K562 (cell line): ENCODE measurements around the gene SIRT3. TPM values are rescaled to one million over a fixed set of nuclear protein-coding genes. Genes with fewer than 3 reads are reported as not detected.

Experiments
- MCM7 ChIP-seq, 2 experiments: fragments of 450-650 bp; IDR thresholded peaks; 2 replicates each; pipeline ENCODE4 v1.6.1; 2016 to 2018
- MTA2 ChIP-seq: fragments of 450-650 bp; IDR thresholded peaks from 2 replicates; pipeline ENCODE4 v1.6.1; 2016; ENCODE audit warnings: low read depth
- NUFIP1 ChIP-seq: fragments of 450-650 bp; IDR thresholded peaks from 2 replicates; pipeline ENCODE4 v1.6.1; 2018; ENCODE audit not compliant: partially characterized antibody
- RAD21 ChIP-seq, 2 experiments: fragments of 250-450 bp in 1 of 2; fragments of 450-650 bp in 1 of 2; sonication (Bioruptor Pico) in 1 of 2; formaldehyde crosslinking in 1 of 2; IDR thresholded peaks in 1 of 2; conservative IDR thresholded peaks in 1 of 2; 2 replicates each; pipeline versions ENCODE4 v1.4.0 to v1.8.0; 2020 to 2022; ENCODE audit warnings: mild to moderate bottlenecking in 2 of 2, moderate library complexity in 1 of 2
- SNIP1 ChIP-seq: fragments of 450-650 bp; IDR thresholded peaks from 2 replicates; pipeline ENCODE4 v1.7.1; 2017; ENCODE audit warnings: low read depth, mild to moderate bottlenecking
- TRIM24 ChIP-seq, 2 experiments: fragments of 450-650 bp; IDR thresholded peaks; 2 replicates each; pipeline ENCODE4 v1.6.1; 2016
- ZBTB40 ChIP-seq, 2 experiments: fragments of 450-650 bp in 1 of 2; sonication (generic) in 1 of 2; formaldehyde crosslinking in 1 of 2; IDR thresholded peaks; 2 replicates each; pipeline versions ENCODE4 v1.7.1 to v1.9.0; 2016 to 2022; ENCODE audit warnings: inconsistent platforms in 1 of 2, mild to moderate bottlenecking in 1 of 2, missing genetic modification reagents in 1 of 2
- ZBTB49 ChIP-seq: sonication (generic); formaldehyde crosslinking; IDR thresholded peaks from 2 replicates; pipeline ENCODE4 v1.8.0; 2022; ENCODE audit warnings: missing genetic modification reagents, mild to moderate bottlenecking, borderline replicate concordance
- ZHX1 ChIP-seq: fragments of 150-350 bp; conservative IDR thresholded peaks from 2 replicates; pipeline ENCODE4 v1.6.1; 2014; ENCODE audit warnings: low read length
- ZNF778 ChIP-seq: fragments of 450-650 bp; formaldehyde crosslinking; IDR thresholded peaks from 2 replicates; pipeline ENCODE4 v1.4.0; 2020; ENCODE audit warnings: mild to moderate bottlenecking, moderate library complexity
- polyA plus RNA-seq, 8 experiments: library from polyadenylated mRNA; depleted of rRNA in 4 of 8; stranded (reverse) in 5 of 8; unstranded in 3 of 8; fragments of >200 nt; fragmentation: Nextera tagmentation in 2 of 8; fragmentation: Illumina TruSeq in 1 of 8; extraction: Ambion mirVana in 2 of 8; extraction: Trizol in 1 of 8; gene quantifications; 2 replicates each; pipeline versions ENCODE4 v1.2.1 to v1.2.3, GENCODE V29; 2011 to 2014; ENCODE audit warnings: inconsistent platforms in 1 of 8, missing spikeins in 1 of 8
- total RNA-seq, 7 experiments: library from RNA; depleted of rRNA in 6 of 7; stranded (reverse); fragments of >200 nt in 6 of 7; fragmentation: Illumina TruSeq in 2 of 7; extraction: Trizol in 2 of 7; gene quantifications; 2 replicates each; pipeline versions ENCODE4 v1.2.1 to v1.2.3, GENCODE V29; 2011 to 2021; ENCODE audit warnings: low replicate concordance in 1 of 7

Gene SIRT3
- total and polyA plus RNA-seq, 9 of the 15 experiments (the other 6 are each of a cell fraction or from before 2014, with no cell fraction given), result 1.9 to 27.5 (median 14.5) TPM

- peak; percentile 96 for TF ChIP-seq ZBTB40 (IDR thresholded peaks at IDR 0.05)
- TF ChIP-seq ZBTB40 (CRISPR knock-in tag; IDR thresholded peaks at IDR 0.05), result no peak
- no peak for TF ChIP-seq ZNF778
- TF ChIP-seq ZBTB49 (CRISPR knock-in tag), result no peak
- TF ChIP-seq TRIM24 (IDR thresholded peaks at IDR 0.05), result peak in 1 of 2 experiments; percentile 75; a peak in 2 of 4 replicates
- TF ChIP-seq NUFIP1, result peak; percentile 57
- no peak for TF ChIP-seq RAD21 (CRISPR knock-in tag; conservative IDR thresholded peaks at IDR 0.05 in 1 of 2, IDR thresholded peaks at IDR 0.05 in 1 of 2)
- TF ChIP-seq MTA2, result no peak
- no peak for TF ChIP-seq SNIP1
- TF ChIP-seq MCM7 (IDR thresholded peaks at IDR 0.05), result no peak
- TF ChIP-seq ZHX1, result no peak
These were observed 28.8 kb downstream of the SIRT3 start, which contains the start of the genes BET1L and RIC8A (continued) for GRCh38 chr11:207208-207862.
